Amygdala (tissue), 56 donors: Measurements from ENCODE around the gene PMEPA1.

Source experiments
- DNase-seq, 56 donors: peaks; one replicate each; lab custom pipeline; 2025; lab: John Stamatoyannopoulos, UW

Gene PMEPA1

DNA sequence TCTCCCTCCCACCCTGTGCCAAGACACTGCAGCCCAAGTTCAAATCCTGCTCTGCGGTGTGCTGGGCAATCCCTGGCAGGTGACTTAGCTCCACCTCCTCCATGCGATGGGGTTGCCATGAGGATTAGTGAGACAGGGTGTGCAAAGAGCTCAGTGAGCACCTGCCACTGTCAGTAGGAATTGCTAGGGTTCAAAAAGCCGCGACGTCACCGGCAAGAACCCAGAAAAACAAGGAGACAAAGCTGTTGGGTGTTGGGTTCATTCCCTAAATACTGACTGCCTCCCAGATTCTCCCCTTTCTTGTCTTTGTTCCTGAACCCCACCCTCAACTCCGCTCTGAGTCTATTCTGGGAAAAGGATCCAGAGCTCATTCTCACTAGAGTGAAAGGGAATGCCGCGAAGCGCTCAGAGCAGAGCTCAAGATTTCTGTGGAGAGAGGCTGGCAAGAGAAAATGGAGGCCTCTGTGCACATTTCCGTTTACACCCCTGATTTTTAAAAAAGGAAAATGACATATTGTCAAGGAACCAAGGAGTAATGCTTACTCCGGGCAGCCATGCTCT is 13.3 kb downstream of the PMEPA1 start:
- DNase-seq, result no peak

DNA sequence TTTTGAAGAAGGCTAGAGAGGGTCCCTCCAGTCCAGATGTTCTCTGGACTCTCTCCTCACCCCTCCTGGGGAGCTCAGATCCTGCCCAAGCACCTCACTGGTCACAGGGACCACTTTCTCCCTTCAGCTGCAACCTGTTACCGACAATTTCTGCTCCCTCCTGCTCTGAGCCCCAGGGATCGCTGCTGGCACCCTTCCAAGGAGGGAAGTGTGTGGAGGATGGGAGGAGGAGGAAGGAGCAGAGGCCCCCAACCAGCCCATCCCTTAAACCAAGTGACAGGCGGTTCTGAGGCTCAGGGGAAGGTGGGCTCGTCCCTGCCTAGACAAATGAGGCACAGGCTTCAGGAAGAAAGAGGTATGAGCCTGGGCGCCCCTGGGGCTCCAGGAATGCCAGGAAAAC is 13.9 kb downstream of the PMEPA1 start:
- DNase-seq, result no peak

DNA sequence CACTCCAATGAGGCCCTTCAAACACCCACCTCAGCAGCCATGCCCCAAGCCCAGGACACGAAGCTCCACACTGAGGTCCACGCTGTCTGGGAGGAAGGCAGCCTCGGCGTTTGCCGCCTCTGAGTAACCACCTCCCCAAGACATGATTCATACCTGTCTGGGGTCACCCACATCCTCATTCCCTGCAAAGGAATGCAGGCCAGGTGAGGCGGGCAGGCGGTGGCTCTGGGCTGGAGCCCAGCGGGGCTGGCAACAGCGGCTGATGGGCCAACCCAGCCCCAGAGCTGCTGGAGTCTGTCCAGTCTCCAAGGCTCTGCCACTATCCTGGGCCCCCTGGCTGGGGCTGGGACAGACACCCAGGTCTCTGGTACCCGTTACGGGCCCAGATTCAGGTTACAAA is 14.8 kb downstream of the PMEPA1 start:
- DNase-seq, result no peak

DNA sequence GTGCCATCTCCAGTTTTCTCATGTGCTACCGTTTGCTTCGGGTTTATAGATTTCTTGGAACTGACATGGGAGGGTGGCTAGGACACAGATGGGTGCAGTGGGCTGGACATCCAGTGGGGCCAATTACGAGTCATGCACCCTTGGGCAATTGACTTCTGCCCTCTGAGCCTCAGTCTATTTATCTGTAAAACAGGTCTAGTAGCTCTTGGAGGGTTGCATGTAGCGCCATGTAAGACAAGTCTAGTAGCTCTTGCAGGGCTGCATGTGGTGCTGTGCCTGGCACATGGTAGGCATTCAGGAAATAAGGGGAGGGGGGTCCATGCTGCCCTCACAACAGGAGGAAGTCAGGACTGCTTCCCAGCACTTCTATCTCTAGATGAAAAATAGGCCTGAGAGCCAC is 15.3 kb downstream of the PMEPA1 start:
- DNase-seq, result no peak

DNA sequence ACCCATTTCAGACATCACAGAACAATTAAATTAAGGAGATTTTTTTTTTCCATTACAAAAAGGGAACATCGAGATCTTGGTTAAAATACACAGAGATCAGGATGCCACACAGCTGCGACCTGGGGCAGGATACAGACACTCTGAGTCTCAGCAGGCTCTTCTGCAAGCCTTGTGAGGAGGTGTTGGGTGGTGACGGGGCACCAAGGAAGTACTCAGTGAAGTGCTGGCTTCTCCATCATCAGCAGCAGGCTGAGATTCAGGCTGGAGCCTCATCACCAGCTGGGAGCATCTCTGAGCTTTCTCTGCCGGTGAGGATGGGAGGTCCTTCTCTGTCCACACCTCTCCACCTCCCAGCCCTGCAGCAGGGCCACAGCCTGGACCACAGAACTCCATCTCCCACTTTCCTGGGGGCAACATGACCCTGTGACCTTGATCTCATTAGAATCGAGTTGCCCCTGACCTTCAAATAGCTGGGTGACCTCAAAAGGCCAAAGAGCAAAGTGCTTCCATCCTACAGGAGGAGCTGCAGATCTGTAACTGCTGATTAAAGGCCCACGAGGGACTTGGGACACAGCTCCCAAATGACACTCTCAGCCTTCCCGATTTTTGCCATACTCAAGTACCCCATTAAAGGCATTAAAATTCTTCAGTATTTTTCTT is 16.0 kb downstream of the PMEPA1 start:
- DNase-seq, result no peak

DNA sequence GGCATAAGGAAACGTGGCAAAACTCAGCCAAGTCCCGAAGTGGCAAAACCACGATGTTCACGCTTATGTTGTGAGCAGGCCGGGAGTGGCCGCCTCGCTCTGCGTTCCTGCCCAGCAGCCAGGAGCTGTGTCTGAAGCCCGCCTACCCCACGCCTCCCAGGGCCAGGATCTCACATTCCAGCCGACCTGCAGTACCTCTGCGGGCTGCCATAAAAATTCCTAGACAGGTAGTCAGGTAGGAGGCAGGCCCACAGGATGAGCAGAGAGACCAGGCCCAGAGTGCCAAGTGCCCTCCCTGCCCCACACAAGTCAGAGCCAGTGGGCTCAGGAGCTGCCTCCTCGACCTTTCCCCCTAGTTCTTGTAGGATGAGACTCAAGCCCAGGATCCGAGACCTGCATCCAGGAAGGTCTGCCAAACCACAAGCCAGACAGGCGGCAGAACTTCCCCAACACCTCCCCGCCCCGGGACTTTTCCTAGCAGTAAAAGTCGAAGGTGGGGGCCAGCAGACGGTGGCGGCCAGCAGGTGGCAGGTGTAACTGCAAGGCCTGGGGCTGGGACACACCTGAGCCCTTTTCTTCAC is 16.7 kb downstream of the PMEPA1 start:
- DNase-seq, result no peak

DNA sequence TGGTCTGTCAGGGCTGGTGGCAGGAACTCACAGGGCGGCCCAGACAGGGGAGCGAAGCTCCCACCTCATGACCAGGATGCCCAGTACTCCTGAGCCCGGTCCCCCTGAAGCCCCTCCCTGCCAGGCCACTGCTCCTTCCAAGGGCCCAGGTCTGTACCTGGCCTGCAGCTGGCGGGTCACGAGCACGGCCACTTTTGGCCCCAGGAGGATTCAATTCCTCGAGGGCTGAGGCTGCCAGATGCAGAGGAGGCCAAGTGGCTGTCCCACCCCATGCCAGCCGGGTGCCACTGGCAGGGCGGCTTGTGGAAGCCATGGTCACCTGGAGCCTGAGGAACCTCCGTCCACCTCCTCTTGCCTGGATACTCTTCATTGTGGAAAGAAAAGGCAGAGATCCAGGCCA is 17.4 kb downstream of the PMEPA1 start:
- DNase-seq, result no peak

DNA sequence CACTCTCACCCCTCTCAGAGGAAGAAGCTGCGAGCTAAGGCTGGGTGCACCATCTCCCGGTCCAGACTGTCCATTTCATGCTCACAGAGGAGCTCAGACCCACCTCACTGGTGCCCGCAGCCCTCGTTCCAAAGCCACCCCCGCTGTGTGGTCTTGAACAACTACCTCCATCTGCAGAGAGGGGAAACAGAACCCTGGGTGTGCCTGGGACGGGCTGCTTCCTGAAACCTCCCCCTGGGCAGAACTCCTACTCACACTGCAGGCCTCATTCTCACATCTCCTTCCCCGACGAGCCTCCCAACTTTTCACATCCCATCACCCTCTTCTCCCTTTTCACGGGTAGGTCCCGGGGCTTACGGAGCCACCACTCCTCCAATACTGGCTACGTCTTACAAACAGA is 18.1 kb downstream of the PMEPA1 start:
- no peak for DNase-seq

DNA sequence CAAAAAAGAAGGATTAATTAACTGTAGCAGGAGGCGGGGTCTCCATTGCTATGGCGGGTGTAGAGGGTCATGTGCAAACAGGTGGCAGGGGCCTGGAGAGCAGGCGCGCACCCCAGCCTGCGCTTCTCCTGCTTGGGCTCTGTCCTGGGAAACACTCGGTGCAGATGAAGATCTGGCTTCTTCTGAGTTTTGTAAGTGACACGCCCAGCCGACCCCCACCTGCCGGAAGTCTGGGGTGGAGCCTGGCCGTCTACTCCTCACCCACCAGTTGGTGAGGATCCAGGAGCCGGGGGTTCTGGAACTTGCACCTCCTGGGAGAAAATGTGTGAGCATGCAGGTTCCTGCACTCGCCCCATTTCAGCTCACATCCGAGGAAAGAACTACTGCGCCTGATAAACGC is 19.3 kb downstream of the PMEPA1 start:
- no peak for DNase-seq

DNA sequence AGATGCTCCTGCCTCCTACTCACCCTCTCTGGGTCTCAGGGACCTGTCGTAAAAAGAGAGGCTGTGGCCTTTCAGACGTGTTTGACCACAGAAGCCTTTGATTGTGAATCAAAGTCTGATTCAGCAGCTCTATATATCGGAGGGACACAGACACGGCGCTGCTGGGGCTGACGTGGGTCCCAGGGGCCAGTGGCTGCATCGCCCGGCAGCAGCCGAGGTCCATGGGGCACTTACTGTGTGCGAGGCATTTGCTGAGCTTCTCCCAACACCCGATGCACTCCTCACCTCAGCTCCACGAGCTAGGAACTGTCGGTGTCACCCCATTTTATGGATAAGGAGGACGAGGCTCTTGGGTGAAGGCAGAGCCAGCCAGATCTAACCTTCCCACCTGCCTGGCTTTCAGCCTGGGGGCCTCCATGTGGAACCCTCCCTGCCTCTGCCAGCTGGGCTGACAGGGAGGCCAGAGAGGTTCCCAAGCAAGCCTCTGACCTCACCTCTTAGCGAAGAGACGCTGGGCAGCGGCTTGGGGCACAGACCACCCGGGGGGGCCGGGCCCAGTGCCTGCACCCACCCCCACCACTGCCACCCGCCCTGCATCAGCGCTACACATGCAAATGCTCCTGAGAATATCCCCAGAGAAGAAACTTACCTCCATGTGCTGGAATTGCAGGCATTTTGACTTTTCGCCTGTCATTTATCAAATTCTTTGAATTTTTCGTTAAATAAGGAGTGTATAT is 19.9 kb downstream of the PMEPA1 start:
- DNase-seq, result no peak

DNA sequence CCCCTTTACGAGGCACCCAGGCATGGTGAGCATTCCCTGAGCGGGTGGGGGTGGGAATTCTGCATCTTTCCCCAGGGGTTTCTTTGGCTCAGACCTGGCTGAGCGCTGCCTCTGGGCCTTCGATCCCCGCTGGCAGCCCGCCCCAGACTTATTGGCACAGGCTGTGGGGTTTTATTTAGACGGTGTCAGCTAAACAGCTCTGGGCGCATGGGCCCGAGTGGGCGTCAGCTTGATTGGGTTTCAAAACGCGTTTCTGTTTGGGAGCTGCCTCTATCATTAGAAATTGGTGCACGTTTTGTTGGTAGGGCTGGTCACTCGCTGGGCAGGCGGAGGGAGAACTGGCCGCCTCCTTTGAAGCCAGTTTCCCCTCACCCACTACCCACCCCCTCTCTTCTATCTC is 21.0 kb downstream of the PMEPA1 start:
- peak in 42 of 56 donors; percentile 11 to 77 (median 50) for DNase-seq

DNA sequence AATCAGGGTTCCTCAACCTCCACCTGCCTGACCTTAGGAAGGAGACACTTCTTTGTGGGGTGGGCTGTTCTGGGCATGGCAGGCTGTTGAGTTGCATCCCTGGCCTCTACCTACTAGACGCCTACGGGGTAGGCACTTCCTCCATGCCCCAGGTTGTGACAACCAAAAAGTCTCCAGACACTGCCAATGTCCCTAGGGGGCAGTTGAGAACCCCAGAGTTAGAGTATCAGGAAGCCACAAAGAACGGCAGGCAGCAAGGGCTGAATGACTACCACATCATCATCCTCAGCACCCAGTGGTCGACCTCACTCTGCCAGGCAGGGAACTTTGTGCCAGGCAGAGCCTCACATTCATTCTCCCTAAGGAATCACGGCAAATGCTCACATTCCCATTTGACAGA is 21.5 kb downstream of the PMEPA1 start:
- DNase-seq, result no peak

DNA sequence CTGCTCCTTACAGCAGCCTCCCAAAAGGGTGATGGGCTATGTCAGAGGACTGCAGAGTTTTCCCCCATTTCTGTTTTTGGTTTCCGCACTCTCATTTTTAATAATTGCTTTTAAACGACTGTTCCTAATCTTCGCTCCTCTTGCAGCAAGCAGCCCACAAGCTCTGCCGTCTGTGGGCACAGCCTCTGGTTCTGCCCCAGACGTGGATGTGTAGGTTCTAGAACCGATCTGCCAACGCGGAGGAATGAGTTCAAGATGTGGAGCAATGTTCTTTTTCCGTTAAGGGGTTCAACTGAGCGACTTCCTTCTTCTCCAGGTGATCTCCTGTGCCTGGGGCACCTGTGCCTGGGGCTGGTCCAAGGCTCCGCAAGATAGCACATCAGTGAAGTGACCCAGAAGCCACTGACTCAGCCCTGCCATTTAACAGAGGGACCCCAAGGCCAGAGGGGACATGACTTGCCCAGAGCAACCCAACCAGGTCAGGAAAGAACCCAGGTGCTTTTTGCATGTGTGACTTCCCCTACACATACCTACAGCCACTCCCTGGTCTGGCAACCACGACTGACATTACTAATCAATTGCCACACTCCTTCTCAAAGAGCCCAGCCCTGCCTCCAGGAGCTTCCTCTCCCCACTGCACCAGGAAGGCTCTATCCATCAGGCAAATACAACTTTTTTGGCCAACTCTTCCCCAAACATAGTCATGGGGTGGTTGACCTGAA is 22.7 kb downstream of the PMEPA1 start:
- no peak for DNase-seq

DNA sequence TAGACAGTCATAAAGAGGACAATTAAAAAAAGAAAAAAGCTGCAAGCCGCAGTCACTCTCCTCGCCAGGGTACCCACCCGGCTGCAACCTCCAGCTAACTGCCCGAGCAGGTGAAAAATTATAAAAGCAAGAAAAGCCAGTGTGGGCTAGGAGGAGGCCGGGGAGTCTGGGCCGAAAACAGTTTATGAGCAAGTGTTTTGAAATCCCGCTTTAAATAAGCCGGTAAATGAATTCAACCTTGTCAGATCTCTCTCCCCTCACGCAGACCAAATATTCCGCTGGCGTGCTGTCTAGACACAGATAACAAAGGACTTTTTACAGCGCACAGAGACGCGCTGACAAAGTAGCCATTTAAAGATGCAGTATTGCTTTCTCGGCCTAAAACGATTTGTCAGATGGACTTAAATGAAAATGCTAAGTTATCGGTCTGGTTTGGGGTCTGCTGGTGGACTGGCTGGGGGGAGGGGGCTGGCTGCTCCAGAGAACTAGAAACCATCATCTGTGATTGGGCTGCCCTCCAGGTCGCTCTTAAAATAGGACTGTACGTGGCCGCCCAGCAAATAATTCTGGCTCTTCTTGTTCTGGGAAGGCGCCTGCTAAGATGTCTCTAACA is 24.6 kb downstream of the PMEPA1 start:
- DNase-seq, result peak in 5 of 56 donors; percentile 6 to 21 (median 17)

DNA sequence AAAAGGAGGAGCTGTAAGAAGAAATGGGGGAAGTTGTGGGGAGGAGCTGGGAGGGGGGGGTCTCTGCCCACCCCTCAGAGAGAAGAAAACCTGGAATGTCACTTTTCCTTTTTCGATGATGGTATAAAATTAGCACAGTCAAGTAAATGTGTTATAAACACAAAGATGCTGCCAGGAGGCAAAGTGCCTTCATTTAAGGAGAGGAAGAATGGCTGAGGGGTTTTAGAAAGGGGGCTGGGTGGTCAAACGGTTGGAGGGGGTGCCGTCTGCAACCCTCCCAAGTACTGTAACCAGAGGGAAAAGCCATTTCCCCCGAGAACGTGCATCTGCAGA is 25.0 kb downstream of the PMEPA1 start:
- DNase-seq, result no peak

DNA sequence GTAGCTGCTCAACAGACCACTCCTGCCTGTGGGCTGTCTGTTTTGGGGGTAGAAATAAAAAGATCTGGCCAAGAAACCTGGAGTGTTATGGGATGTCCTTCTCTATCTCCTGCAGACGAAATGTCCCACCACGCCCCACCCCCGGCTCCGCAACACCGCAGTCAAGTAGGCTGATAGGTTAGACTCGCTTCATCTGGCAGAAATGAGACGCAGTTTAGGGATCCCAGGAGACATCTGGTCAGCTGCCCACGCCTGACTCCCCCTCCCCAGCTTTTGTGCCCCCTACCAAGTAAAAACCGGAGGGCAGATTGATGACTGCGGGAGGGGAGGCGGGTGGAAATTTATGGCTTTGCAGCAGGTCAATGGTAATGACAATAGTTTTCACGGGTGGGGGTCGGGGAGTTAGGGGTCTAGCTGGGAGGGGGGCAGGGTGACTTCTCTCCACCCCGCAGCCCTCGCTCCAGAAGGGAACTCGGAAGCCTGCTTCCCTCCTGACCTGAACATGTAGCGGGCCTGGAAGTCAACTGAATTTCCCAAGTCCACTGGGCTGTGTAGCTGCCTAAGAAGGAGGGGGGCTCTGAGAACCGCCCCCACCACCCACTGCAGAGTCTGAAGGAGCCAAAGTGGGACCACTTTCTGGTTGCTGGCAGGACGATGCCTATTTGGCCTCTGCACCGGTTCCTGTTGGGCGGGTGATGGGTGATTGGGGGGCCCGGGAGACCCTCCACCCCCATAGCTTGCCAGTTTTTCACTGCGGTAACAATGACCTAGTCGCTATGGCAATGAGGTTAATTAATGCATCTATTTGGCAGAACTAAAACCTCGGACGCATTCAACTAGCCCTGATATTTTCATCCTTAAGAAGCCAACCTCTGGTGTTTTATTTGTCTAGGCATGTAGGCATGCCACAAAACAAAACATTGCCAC is 25.7 kb downstream of the PMEPA1 start:
- DNase-seq, result no peak

DNA sequence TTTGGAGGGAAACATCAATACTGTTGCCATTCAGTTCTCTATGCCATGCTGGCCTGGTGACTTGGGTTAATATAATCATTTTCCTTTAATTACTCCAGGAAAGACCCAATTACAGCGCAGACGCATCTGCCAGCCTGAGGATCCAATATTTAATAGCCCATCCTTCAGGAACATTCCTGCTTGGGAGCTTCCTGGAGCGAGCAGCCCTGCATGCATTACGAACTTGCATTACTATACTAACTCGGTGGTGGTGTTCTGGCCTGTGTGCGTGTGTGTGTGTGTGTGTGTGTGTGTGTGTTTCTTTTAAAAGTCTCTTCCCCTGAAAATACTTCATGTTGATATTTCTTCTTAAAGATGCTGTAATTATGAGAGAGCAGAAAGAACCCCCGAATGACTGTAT is 26.5 kb downstream of the PMEPA1 start:
- DNase-seq, result no peak

DNA sequence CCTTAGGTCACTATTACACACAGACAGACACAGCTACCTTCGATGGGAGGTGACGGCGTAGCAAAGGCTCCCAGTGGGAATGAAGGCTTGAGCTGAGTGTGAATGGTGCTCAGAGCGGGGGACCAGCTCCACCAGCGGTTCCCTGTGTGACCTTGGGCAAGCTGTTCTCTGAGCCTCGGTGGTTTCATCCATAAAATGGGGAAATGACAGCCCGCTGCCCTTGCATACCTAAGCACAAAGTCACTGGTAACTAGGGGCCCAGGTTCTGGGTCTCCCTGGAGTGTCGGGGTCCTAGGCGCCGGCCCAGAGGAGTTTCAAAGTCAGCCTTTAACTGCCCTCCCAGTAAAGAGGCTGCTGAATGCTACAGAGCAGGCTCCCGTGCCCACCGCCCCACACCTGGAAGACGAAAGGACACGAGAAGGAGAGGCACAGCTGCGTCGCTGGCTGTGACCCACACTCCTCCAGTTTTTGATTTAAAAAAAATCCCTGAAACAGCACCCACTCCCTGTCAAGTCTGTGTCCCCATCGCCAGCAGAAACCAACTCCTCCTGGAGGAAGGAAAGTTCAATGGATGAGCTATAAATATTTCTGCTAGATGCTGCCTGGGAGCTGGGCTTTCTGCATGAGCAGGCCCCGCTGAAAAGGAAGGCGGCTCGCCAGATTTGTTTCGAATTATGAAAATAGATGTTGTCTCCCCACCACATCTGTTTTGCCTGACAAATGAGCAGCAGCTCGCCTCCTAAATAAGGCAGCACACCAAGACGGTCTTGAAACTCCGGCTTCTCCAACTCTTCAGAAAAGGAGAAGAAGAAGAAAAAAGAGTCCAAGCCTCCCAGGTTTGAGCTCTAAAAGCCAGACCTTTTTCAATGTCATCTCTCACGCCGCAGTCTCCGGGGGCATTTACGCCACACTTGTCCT is 27.4 kb downstream of the PMEPA1 start:
- DNase-seq, result peak in 18 of 56 donors; percentile 10 to 67 (median 23)
